GM23338 (cell line): ENCODE data around the gene PHACTR1. TPM values are rescaled to one million over a fixed set of nuclear protein-coding genes. Genes with fewer than 3 reads are reported as not detected.

Experiments
- ATAC-seq: fragments of 200-7000 bp; cut with Tn5 transposase; 3 replicates; pipeline ENCODE4 v1.9.1; 2020
- DNase-seq: peaks from one replicate; pipeline ENCODE4 v3.0.0-alpha.2; 2015; ENCODE audit warnings: low spot score
- H2AFZ ChIP-seq: fragments of 200-600 bp; sonication (generic); 2 replicates; pipeline ENCODE4 v1.8.0; 2016; ENCODE audit warnings: antibody characterized with exemption, mild to moderate bottlenecking, moderate library complexity
- H3F3A ChIP-seq: fragments of 200-600 bp; sonication (generic); replicated peaks from 2 replicates; pipeline ENCODE4 v1.8.0; 2017; ENCODE audit warnings: antibody characterized with exemption, mixed run types, low read depth
- H3K27ac ChIP-seq: fragments of 200-600 bp; sonication (generic); 2 replicates; pipeline ENCODE4 v1.6.1; 2016; ENCODE audit warnings: low read depth
- H3K27me3 ChIP-seq: fragments of 200-600 bp; sonication (generic); 2 replicates; pipeline ENCODE4 v1.8.0; 2016; ENCODE audit warnings: mild to moderate bottlenecking, mixed run types, moderate library complexity; ENCODE audit not compliant: insufficient read depth
- H3K36me3 ChIP-seq: fragments of 200-600 bp; sonication (generic); 2 replicates; pipeline ENCODE4 v1.8.0; 2016; ENCODE audit warnings: mild to moderate bottlenecking; ENCODE audit not compliant: insufficient read depth
- H3K4me1 ChIP-seq: fragments of 200-600 bp; sonication (generic); 2 replicates; pipeline ENCODE4 v1.8.0; 2016; ENCODE audit warnings: mild to moderate bottlenecking, moderate library complexity; ENCODE audit not compliant: insufficient read depth
- H3K4me2 ChIP-seq: fragments of 200-600 bp; sonication (generic); 2 replicates; pipeline ENCODE4 v1.7.1; 2017; ENCODE audit warnings: mixed run types
- H3K4me3 ChIP-seq: fragments of 200-600 bp; sonication (generic); 2 replicates; pipeline ENCODE4 v1.6.1; 2016; ENCODE audit warnings: mixed run types
- H3K79me2 ChIP-seq: fragments of 200-600 bp; sonication (generic); replicated peaks from 2 replicates; pipeline ENCODE4 v1.8.0; 2017; ENCODE audit warnings: mild to moderate bottlenecking; ENCODE audit not compliant: insufficient read depth
- H3K9me2 ChIP-seq: fragments of 200-600 bp; sonication (generic); 2 replicates; pipeline ENCODE4 v1.8.0; 2017; ENCODE audit not compliant: insufficient read depth
- H4K20me1 ChIP-seq: fragments of 200-600 bp; sonication (generic); replicated peaks from 2 replicates; pipeline ENCODE4 v1.8.0; 2017; ENCODE audit warnings: mild to moderate bottlenecking; ENCODE audit not compliant: insufficient read depth
- H3K27ac Mint-ChIP-seq: 2 replicates; pipeline ENCODE4 v1.8.0; 2020; ENCODE audit warnings: inconsistent platforms, mild to moderate bottlenecking, moderate library complexity, mixed read lengths
- H3K27me3 Mint-ChIP-seq: 3 replicates; pipeline ENCODE4 v1.8.0; 2022; ENCODE audit warnings: low read depth, mild to moderate bottlenecking, moderate library complexity, mixed read lengths, inconsistent platforms; ENCODE audit not compliant: insufficient read depth, poor library complexity
- H3K36me3 Mint-ChIP-seq: 3 replicates; pipeline ENCODE4 v1.8.0; 2021; ENCODE audit warnings: low read depth, mild to moderate bottlenecking, inconsistent platforms, moderate library complexity, mixed read lengths
- H3K4me1 Mint-ChIP-seq: 3 replicates; pipeline ENCODE4 v1.8.0; 2020; ENCODE audit warnings: mild to moderate bottlenecking, inconsistent platforms, mixed read lengths
- H3K4me3 Mint-ChIP-seq: 3 replicates; pipeline ENCODE4 v1.8.0; 2021; ENCODE audit warnings: moderate library complexity, mild to moderate bottlenecking, inconsistent platforms, mixed read lengths
- H3K9me3 Mint-ChIP-seq: 3 replicates; pipeline ENCODE4 v1.8.0; 2020; ENCODE audit warnings: moderate library complexity, mild to moderate bottlenecking, inconsistent platforms, mixed read lengths
- CREB1 ChIP-seq: fragments of 250-450 bp; sonication (Bioruptor Pico); IDR thresholded peaks from 2 replicates; pipeline ENCODE4 v1.5.0; 2020; ENCODE audit warnings: low read depth, mild to moderate bottlenecking, moderate library complexity
- EZH2 ChIP-seq: fragments of 200-600 bp; sonication (generic); IDR thresholded peaks from one replicate; pipeline ENCODE4 v1.8.0; 2017; ENCODE audit warnings: antibody characterized with exemption, mild to moderate bottlenecking, low read depth; ENCODE audit not compliant: unreplicated experiment
- EZH2phosphoT487 ChIP-seq: fragments of 200-600 bp; sonication (generic); IDR thresholded peaks from one replicate; pipeline ENCODE4 v1.8.1; 2018; ENCODE audit warnings: antibody characterized with exemption; ENCODE audit not compliant: unreplicated experiment
- JUNB ChIP-seq: IDR thresholded peaks from one replicate; pipeline ENCODE4 v1.6.1; 2016; ENCODE audit warnings: antibody characterized with exemption; ENCODE audit not compliant: unreplicated experiment
- NANOG ChIP-seq: IDR thresholded peaks from 2 replicates; pipeline ENCODE4 v1.6.1; 2016; ENCODE audit warnings: antibody characterized with exemption, borderline replicate concordance
- POLR2AphosphoS5 ChIP-seq: IDR thresholded peaks from 2 replicates; pipeline ENCODE4 v1.6.1; 2016; ENCODE audit warnings: antibody characterized with exemption, low read depth
- STAT1 ChIP-seq: IDR thresholded peaks from one replicate; pipeline ENCODE4 v1.6.1; 2016; ENCODE audit warnings: antibody characterized with exemption; ENCODE audit not compliant: unreplicated experiment
- ZNF114 ChIP-seq: fragments of 250-450 bp; sonication (Bioruptor Pico); IDR thresholded peaks from 2 replicates; pipeline ENCODE4 v1.5.0; 2020; ENCODE audit warnings: mild to moderate bottlenecking, moderate library complexity
- ZNF331 ChIP-seq: fragments of 250-450 bp; sonication (Bioruptor Pico); IDR thresholded peaks from 2 replicates; pipeline ENCODE4 v1.5.0; 2020; ENCODE audit warnings: low read depth, mild to moderate bottlenecking, moderate library complexity
- polyA plus RNA-seq: library from polyadenylated mRNA; unstranded; fragments of >200 nt; fragmentation: Nextera tagmentation; extraction: Ambion mirVana; gene quantifications from 2 replicates; pipeline ENCODE4 v1.2.1, GENCODE V29; 2016
- total RNA-seq: library from RNA; depleted of rRNA; stranded (reverse); fragments of >200 nt; shearing (Covaris generic); gene quantifications from 2 replicates; pipeline ENCODE4 v1.2.3, GENCODE V29; 2014
- TF ChIP-seq, protein P1 (sequence below), 2 experiments: fragments of 200-600 bp in 1 of 2; sonication (generic) in 1 of 2; conservative IDR thresholded peaks; 2 replicates each; pipeline versions ENCODE4 v1.5.1 to v1.6.1; 2016 to 2017; ENCODE audit warnings: antibody characterized with exemption in 2 of 2, low read depth in 2 of 2, mild to moderate bottlenecking in 2 of 2, moderate library complexity in 1 of 2
- TF ChIP-seq, protein P2 (sequence below): IDR thresholded peaks from 2 replicates; pipeline ENCODE4 v1.6.1; 2016; ENCODE audit warnings: antibody characterized with exemption
- TF ChIP-seq, protein P3 (sequence below): IDR thresholded peaks from one replicate; pipeline ENCODE4 v1.6.1; 2018; ENCODE audit warnings: antibody characterized with exemption; ENCODE audit not compliant: unreplicated experiment

Gene PHACTR1
- total and polyA plus RNA-seq, 2 experiments from 2014 or later, result 5.9 to 19.3 TPM

DNA sequence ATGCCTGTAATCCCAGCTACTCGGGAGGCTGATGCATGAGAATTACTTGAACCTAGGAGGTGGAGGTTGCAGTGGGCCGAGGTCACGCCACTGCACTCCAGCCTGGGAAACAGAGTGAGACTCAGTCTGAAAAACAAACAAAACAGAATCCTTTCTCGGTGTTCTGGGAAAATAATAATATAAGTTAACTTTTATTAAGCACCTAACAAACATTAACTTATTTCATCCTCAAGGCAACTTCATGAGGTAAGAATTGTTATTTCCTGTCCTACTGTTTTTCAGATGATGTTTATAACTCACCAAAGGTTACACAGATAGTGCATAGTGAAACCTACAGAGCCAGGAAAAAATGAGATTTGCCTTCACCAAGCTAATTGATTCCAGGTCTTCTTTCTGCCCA, 221.4 kb downstream of the PHACTR1 start (continued):
- no peak for TF ChIP-seq ZNF114 (CRISPR knock-in tag)
- TF ChIP-seq ZNF331 (CRISPR knock-in tag), result no peak
- no peak for TF ChIP-seq JUNB
- TF ChIP-seq CREB1 (CRISPR knock-in tag), result no peak
- TF ChIP-seq, protein P1, sequence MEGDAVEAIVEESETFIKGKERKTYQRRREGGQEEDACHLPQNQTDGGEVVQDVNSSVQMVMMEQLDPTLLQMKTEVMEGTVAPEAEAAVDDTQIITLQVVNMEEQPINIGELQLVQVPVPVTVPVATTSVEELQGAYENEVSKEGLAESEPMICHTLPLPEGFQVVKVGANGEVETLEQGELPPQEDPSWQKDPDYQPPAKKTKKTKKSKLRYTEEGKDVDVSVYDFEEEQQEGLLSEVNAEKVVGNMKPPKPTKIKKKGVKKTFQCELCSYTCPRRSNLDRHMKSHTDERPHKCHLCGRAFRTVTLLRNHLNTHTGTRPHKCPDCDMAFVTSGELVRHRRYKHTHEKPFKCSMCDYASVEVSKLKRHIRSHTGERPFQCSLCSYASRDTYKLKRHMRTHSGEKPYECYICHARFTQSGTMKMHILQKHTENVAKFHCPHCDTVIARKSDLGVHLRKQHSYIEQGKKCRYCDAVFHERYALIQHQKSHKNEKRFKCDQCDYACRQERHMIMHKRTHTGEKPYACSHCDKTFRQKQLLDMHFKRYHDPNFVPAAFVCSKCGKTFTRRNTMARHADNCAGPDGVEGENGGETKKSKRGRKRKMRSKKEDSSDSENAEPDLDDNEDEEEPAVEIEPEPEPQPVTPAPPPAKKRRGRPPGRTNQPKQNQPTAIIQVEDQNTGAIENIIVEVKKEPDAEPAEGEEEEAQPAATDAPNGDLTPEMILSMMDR (conservative IDR thresholded peaks at IDR 0.05; ENCODE audit: low read depth in 2 of 2), result no peak
- no peak for TF ChIP-seq POLR2AphosphoS5
- TF ChIP-seq, protein P2, sequence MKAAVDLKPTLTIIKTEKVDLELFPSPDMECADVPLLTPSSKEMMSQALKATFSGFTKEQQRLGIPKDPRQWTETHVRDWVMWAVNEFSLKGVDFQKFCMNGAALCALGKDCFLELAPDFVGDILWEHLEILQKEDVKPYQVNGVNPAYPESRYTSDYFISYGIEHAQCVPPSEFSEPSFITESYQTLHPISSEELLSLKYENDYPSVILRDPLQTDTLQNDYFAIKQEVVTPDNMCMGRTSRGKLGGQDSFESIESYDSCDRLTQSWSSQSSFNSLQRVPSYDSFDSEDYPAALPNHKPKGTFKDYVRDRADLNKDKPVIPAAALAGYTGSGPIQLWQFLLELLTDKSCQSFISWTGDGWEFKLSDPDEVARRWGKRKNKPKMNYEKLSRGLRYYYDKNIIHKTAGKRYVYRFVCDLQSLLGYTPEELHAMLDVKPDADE, result no peak
- no peak for TF ChIP-seq EZH2phosphoT487

DNA sequence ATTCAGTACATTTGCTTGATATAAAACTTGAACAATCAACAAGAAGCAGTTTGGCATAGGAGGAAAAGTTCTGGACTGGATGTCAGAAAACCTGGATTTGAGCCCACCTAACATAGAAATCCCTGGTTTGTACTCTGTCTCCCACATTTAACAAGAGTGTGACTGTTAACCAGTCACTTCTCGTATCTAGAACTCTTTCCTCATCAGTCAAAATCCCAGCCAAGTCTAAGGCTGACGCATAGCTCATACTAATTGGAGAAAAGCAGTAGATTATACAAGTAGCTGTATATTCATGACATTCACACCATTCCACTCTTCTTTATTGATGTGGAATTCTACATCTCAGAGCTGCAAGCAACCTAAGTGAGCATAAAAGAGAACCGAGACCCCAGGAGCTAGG, 222.7 kb downstream of the PHACTR1 start:
- DNase-seq (no peak), ATAC-seq (no peak)
- H3K4me1 ChIP-seq, result no peaks in the 10 kb centered on the region
- Mint-ChIP-seq H3K27ac (no peak overlapping the region), H3K27me3 (no peaks in the 10 kb centered on the region), H3K9me3 (no peaks in the 10 kb centered on the region), H3K36me3 (no peaks in the 10 kb centered on the region; the same call in 2 of the 3 replicates), H3K4me1 (peaks cover 8% of the 10 kb centered on the region; the same call in 2 of the 3 replicates), H3K4me3 (no peak overlapping the region)
- no peak overlapping the region for H3K4me3 ChIP-seq
- no peak overlapping the region for H2AFZ ChIP-seq
- H3K36me3 ChIP-seq, result no peaks in the 10 kb centered on the region
- no peak overlapping the region for H3K4me2 ChIP-seq
- no peaks in the 10 kb centered on the region for H3F3A ChIP-seq
- H3K79me2 ChIP-seq, result no peaks in the 10 kb centered on the region
- H4K20me1 ChIP-seq, result no peaks in the 10 kb centered on the region
- H3K9me2 ChIP-seq, result no peaks in the 10 kb centered on the region
- no peak overlapping the region for H3K27ac ChIP-seq
- H3K27me3 ChIP-seq, result no peaks in the 10 kb centered on the region
- TF ChIP-seq ZNF331 (CRISPR knock-in tag), result no peak
- TF ChIP-seq EZH2phosphoT487, result no peak
- TF ChIP-seq, protein P1 (conservative IDR thresholded peaks at IDR 0.05; ENCODE audit: low read depth in 2 of 2), result no peak
- TF ChIP-seq CREB1 (CRISPR knock-in tag), result no peak
- TF ChIP-seq, protein P2, result no peak
- TF ChIP-seq NANOG, result no peak
- TF ChIP-seq STAT1, result no peak
- TF ChIP-seq EZH2, result no peak
- TF ChIP-seq, protein P3, sequence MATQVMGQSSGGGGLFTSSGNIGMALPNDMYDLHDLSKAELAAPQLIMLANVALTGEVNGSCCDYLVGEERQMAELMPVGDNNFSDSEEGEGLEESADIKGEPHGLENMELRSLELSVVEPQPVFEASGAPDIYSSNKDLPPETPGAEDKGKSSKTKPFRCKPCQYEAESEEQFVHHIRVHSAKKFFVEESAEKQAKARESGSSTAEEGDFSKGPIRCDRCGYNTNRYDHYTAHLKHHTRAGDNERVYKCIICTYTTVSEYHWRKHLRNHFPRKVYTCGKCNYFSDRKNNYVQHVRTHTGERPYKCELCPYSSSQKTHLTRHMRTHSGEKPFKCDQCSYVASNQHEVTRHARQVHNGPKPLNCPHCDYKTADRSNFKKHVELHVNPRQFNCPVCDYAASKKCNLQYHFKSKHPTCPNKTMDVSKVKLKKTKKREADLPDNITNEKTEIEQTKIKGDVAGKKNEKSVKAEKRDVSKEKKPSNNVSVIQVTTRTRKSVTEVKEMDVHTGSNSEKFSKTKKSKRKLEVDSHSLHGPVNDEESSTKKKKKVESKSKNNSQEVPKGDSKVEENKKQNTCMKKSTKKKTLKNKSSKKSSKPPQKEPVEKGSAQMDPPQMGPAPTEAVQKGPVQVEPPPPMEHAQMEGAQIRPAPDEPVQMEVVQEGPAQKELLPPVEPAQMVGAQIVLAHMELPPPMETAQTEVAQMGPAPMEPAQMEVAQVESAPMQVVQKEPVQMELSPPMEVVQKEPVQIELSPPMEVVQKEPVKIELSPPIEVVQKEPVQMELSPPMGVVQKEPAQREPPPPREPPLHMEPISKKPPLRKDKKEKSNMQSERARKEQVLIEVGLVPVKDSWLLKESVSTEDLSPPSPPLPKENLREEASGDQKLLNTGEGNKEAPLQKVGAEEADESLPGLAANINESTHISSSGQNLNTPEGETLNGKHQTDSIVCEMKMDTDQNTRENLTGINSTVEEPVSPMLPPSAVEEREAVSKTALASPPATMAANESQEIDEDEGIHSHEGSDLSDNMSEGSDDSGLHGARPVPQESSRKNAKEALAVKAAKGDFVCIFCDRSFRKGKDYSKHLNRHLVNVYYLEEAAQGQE, result no peak
